Psoas muscle (tissue), 8 donors: Measurements from ENCODE around the gene BRAT1. TPM values are rescaled to one million over a fixed set of nuclear protein-coding genes. Genes with fewer than 3 reads are reported as not detected.

Source experiments
- ATAC-seq, 4 donors: fragments of 200-7000 bp; cut with Tn5 transposase; one replicate each; pipeline ENCODE4 v1.9.1; 2020; ENCODE audit warnings: moderate library complexity in 3 of 4, mild to moderate bottlenecking in 2 of 4
- DNase-seq, 2 donors: peaks; one replicate each; pipeline ENCODE4 v3.0.0-alpha.2; 2020
- H3K27ac ChIP-seq: fragments of 200-600 bp; one replicate; pipeline ENCODE4 v1.8.0; 2022
- H3K27me3 ChIP-seq, 3 donors: fragments of 200-600 bp in 1 of 3; one replicate each; pipeline versions ENCODE4 v1.6.1 to v1.8.0; 2013 to 2022; ENCODE audit warnings: low read length in 2 of 3, mild to moderate bottlenecking in 2 of 3, moderate library complexity in 1 of 3; ENCODE audit not compliant: insufficient read depth in 3 of 3
- H3K36me3 ChIP-seq, 2 donors: fragments of 200-600 bp in 1 of 2; one replicate each; pipeline versions ENCODE4 v1.6.1 to v1.8.0; 2013 to 2022; ENCODE audit warnings: low read depth in 1 of 2, mild to moderate bottlenecking in 1 of 2, moderate library complexity in 1 of 2; ENCODE audit not compliant: insufficient read depth in 1 of 2
- H3K4me1 ChIP-seq: fragments of 200-600 bp; one replicate; pipeline ENCODE4 v1.8.0; 2022
- H3K4me3 ChIP-seq: fragments of 200-600 bp; one replicate; pipeline ENCODE4 v1.8.0; 2022; ENCODE audit warnings: mild to moderate bottlenecking
- H3K9me3 ChIP-seq: fragments of 200-600 bp; one replicate; pipeline ENCODE4 v1.8.0; 2022
- WGBS, 3 donors: extraction: QIAGEN DNeasy Blood & Tissue Kit; methylation state at CpG; one replicate each; pipeline versions ENCODE4 v1.1.6 to v1.1.7; 2013; 5-methylcytosine and 5-hydroxymethylcytosine counted together
- intact Hi-C, 2 donors: fragments of 100-400 bp; cut with DNase I; formaldehyde crosslinking; loops; one replicate each; pipeline versions ENCODE4 v1.11.0 to v1.14.2; 2022
- polyA plus RNA-seq, 3 donors: library from polyadenylated mRNA; stranded (reverse); fragments of 200-250 nt; gene quantifications; one replicate each; pipeline ENCODE4 v1.2.3, GENCODE V29; 2013
- total RNA-seq, 4 donors: library from RNA; stranded (reverse); fragmentation: NEBNext Ultra II Directional in 2 of 4; extraction: Animal tissue kit (Norgen Biotek cat#: 25700) in 2 of 4; gene quantifications; one replicate each; pipeline versions ENCODE4 v1.2.1 to v1.2.4, GENCODE V29; 2021 to 2023
- TF ChIP-seq, protein P1 (sequence below): fragments of 200-600 bp; IDR thresholded peaks from one replicate; pipeline ENCODE4 v1.8.0; 2022; ENCODE audit warnings: antibody characterized with exemption
- donor health status: healthy with polysubstance abuse.
- donor health status: DM: no; HTN: no; CAD: no; lungs with moderate emphysema.
- donor health status: Bipolar disorder and iron deficiency.
- donor health status: healthy.
- donor health status: DM: yes; HTN: yes; CAD: no.
- donor health status: DM: no; HTN: no; CAD: no.
- donor health status: DM: no; HTN: no; CAD: no.
- donor health status: DM: yes; HTN: yes; CAD: no.

Gene BRAT1
- total and polyA plus RNA-seq, 7 donors = 11.9 to 14.8 (median 13.2) TPM

DNA sequence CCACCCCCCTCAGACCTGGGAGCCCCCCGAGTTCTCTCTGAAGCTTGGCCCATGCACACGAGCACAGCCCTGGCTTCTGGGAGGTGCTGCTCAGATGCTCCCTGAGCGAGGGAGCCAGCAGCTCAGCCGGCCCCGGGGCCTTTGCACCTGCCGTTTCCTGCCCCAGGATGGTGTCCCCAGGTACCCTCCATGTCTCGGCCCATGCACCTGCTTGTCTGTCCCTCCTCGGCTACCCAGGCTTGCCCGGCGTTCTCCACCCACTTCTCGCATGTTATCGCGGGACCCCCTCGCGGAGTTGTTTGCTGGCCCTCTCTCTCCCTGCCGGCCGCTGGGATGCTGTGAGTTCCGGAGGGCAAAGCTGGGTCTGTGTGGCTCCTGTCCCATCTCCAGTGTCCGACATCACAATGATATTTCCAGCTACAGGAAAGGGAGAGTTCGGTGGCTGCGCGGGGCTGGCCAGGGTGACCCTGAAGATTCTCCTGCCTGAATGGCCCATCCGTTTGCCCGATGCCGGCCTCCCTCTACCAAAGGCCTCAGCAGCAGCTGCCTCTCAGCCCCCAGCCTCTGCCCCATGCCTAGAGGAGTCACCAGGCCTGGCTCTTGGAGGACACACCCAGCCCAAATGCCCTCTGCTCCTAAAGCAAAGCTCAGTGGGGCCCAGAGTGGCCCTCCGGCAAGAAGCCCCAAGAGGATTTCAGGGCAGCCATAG, 48.0 kb downstream of the BRAT1 start:
- ATAC-seq (no peak), DNase-seq (no peak)
- Histone ChIP-seq H3K27ac (no peak overlapping the region), H3K9me3 (no peaks in the 10 kb centered on the region), H3K4me3 (no peak overlapping the region), H3K36me3 (no peaks in the 10 kb centered on the region), H3K4me1 (peaks cover 20% of the 10 kb centered on the region), H3K27me3 (no peaks in the 10 kb centered on the region)
- intact Hi-C loops = no loop called here
- TF ChIP-seq, protein P1, sequence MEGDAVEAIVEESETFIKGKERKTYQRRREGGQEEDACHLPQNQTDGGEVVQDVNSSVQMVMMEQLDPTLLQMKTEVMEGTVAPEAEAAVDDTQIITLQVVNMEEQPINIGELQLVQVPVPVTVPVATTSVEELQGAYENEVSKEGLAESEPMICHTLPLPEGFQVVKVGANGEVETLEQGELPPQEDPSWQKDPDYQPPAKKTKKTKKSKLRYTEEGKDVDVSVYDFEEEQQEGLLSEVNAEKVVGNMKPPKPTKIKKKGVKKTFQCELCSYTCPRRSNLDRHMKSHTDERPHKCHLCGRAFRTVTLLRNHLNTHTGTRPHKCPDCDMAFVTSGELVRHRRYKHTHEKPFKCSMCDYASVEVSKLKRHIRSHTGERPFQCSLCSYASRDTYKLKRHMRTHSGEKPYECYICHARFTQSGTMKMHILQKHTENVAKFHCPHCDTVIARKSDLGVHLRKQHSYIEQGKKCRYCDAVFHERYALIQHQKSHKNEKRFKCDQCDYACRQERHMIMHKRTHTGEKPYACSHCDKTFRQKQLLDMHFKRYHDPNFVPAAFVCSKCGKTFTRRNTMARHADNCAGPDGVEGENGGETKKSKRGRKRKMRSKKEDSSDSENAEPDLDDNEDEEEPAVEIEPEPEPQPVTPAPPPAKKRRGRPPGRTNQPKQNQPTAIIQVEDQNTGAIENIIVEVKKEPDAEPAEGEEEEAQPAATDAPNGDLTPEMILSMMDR = no peak
- 75 to 81% (median 77%) methylated on average over 25 to 26 of the region's 26 CpGs for WGBS, 3 donors

DNA sequence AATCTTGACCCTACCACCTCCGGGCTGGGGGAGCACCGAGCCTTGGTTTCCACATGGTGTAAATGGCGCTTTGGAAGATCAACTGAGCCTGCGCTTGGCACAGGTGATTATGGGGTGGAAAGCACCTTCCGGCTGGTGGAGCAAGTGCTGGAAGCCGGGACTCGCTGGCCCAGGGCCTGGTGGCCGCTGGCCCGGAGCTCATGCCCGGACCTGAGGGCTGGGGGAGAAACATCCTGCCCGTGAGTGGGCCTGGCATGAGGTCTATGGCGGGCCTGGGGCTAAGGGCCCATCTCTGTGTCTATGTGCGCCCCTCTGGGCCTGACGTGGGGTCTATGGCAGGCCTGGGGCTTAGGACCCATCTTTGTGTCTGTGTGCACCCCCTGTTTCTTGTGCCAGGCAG, 49.9 kb downstream of the BRAT1 start:
- 78 to 95% (median 88%) methylated on average over 14 of the region's 14 CpGs for WGBS, 3 donors
- Histone ChIP-seq H3K4me3 (no peak overlapping the region), H3K27ac (no peak overlapping the region), H3K4me1 (peaks cover 20% of the 10 kb centered on the region), H3K27me3 (no peaks in the 10 kb centered on the region), H3K9me3 (no peaks in the 10 kb centered on the region), H3K36me3 (no peaks in the 10 kb centered on the region)
- intact Hi-C loops = no loop called here
- no peak for ATAC-seq
- TF ChIP-seq, protein P1 = no peak
- DNase-seq = no peak

DNA sequence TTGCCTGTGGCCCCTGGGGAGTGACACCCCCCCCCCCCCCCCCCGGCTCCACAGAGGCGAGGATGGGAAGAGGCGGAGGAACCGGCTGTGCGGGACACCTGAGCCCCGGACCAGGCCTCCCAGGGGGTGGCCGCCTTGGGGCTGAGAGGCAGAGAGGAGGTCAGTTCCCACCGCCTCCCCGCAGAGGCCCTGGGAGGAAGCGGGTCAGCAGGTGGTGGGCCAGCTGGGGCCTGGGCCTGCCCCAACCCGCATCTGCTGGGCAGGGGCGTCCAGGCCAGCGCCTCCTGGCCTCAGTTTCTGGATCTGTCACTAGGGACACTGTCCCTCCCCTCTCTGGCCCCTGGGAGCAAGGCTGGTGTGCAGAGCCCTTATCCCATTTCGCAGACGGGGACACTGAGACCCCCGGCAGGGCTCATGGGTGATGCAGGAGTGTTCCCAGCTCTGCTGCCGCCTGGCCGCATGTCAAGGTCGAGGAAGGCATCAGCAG, 50.4 kb downstream of the BRAT1 start:
- no peak for DNase-seq
- intact Hi-C loops = loop anchor here in 1 of 2 donors (5.0 kb wide), 1 partner anchor 378 kb away; no protein-coding TSS in a partner anchor
- no peaks in the 10 kb centered on the region for H3K27me3 ChIP-seq

DNA sequence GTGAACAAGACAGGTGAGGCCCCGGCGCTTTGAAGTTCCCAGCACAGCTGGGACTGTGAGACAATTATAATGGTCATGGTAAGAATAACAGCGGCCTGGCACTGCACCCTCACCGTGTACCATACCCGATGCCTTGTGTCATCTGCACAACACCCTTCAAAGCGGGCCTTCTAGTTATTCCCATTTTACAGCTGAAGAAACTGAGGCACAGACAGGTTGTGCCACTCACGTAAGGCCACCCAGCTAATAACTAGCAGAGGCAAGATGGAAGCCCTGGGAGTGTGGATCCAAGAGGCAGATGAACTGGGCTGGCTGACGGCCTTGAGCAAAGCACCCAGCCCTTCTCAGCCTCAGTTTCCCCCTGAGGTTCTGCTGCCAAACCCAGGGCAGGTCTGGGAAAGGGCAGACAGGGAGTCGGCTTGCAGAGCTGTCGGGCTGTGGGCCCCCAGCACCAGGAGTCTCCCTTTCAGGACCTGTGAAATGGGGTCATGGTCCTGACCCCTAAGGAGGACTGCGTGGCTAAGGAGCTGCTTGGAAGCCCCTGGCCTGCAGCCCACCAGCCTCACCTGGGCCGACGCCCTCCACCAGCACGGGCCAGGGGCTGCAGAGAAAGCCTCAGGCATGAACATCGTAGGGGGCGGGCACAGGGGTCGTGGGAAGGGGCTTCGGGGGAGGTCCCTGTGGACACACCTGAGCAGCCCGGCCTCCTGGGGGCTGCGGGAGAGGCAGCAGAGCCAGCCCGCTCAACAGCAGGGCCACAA, 51.0 kb downstream of the BRAT1 start:
- Histone ChIP-seq H3K4me3 (no peak overlapping the region), H3K36me3 (no peaks in the 10 kb centered on the region), H3K27ac (no peak overlapping the region), H3K27me3 (no peaks in the 10 kb centered on the region), H3K4me1 (peaks cover 16% of the 10 kb centered on the region), H3K9me3 (no peaks in the 10 kb centered on the region)
- no peak for DNase-seq
- ATAC-seq = no peak
- TF ChIP-seq, protein P1 = no peak
- 80 to 85% (median 84%) methylated on average over 18 to 21 of the region's 21 CpGs for WGBS, 3 donors
- intact Hi-C loops = loop anchor here in 1 of 2 donors (5.0 kb wide), 1 partner anchor 377 kb away; no protein-coding TSS in a partner anchor

More for the DNA sequence above, 50.4 kb downstream of the BRAT1 start:
- 72 to 88% (median 87%) methylated on average over 16 to 19 of the region's 19 CpGs for WGBS, 3 donors
- Histone ChIP-seq H3K27ac (no peak overlapping the region), H3K4me1 (peaks cover 20% of the 10 kb centered on the region), H3K4me3 (no peak overlapping the region), H3K36me3 (no peaks in the 10 kb centered on the region), H3K9me3 (no peaks in the 10 kb centered on the region)
- no peak for ATAC-seq
- TF ChIP-seq, protein P1 = no peak
